Vagina (tissue), 2 donors: ENCODE results near the gene SYNE1.

Experiments used
- CTCF ChIP-seq, 3 experiments: fragments of 450-650 bp in 2 of 3; fragments of 200-600 bp in 1 of 3; sonication (generic) in 1 of 3; IDR thresholded peaks; one replicate each; pipeline ENCODE4 v1.5.1; 2017 to 2019; ENCODE audit warnings: antibody characterized with exemption in 3 of 3, mild to moderate bottlenecking in 2 of 3, moderate library complexity in 2 of 3
- POLR2AphosphoS5 ChIP-seq, 2 donors: sonication (generic); formaldehyde crosslinking; IDR thresholded peaks; one replicate each; pipeline ENCODE4 v1.9.0; 2017; ENCODE audit warnings: antibody characterized with exemption in 2 of 2, mild to moderate bottlenecking in 2 of 2, low read depth in 1 of 2; ENCODE audit not compliant: insufficient read depth in 1 of 2

GRCh38 chr6:152293404-152293803 lies 343.8 kb downstream of the SYNE1 start:
- TF ChIP-seq CTCF (IDR thresholded peaks at IDR 0.05) (no peak), POLR2AphosphoS5 (IDR thresholded peaks at IDR 0.05; ENCODE audit: insufficient read depth in 1 of 2, low read depth in 1 of 2) (no peak)
